Globus pallidus (tissue), 1 donor: ENCODE results near the gene IRS2.

Experiments used
- DNase-seq: peaks from one replicate; pipeline ENCODE4 v3.0.0-alpha.2; 2015; ENCODE audit warnings: low spot score

The IRS2 gene

GRCh38 chr13:109706015-109706715 lies 80.2 kb downstream of the IRS2 start:
- no peak for DNase-seq

DNA sequence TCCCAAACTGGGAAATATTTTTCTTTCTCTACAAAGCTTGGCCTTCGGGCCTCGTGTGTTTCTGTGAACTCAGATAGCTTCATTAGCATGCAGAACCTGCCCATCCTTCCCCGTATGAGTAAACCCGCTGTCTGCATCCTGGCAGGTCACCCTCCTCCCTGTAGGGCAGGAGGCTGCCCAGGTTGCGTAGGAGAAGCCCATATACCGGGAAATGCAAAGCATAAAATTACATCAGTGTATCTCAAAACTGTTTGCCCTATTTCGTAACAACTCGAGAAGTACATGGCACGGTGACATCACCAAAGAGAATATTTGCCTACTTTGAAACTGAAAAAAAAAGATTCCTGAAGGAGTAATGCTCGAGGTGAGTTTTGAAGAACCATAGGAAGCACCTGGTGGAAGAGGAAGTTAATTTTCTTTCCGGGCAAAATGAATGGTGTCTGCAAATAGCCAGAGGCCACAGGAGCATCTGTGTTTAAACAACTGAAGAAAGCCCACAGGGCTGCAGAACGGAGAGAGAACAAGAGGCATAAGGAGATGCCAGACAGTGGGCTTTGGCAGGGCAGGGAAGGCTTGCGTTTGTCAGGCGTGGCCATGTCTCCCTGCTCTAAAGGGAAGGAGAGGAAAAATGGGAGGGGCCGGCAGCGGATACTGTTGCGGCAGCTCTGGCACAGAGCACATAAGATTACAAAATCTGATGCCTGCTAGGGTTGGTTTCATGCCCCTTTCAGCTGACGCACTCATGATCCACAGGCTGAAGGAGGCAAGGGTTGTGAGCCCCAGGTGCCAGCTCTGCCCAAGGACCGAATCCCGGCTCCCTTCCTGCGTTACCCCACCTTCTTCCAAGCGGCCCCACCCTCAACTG lies 81.4 kb downstream of the IRS2 start:
- DNase-seq: peak; percentile 40

DNA sequence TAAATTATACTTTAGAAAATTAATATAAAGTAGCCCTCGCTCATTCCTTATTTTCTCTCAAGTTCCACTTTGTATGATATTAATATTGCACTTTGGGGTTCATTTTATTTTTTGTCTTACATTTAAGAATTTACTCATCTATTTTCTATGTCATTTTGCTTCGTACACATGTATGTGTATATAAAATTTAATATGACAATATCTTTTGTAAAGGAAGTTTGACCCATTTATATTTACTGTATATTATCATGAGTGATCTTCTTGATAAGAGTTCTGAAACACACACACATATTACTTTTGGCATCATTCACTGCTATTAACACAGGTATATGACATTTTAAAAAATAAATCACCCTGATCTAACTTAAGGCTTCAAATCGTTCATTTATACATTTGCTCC lies 83.1 kb downstream of the IRS2 start:
- DNase-seq: no peak
